HG03432 (cell line): ENCODE data around the gene F13A1.
A peak's percentile ranks its signal among the peaks of the same experiment; 100 is the strongest.

Experiments used
- ATAC-seq: cut with Tn5 transposase; IDR thresholded peaks from one replicate; pipeline ENCODE4 v1.9.1; 2021; ENCODE audit warnings: mild to moderate bottlenecking, moderate library complexity; ENCODE audit not compliant: unreplicated experiment

The F13A1 gene

GRCh38 chr6:6319952-6320811 lies at the start of gene F13A1:
F13A1 (minus strand) TSS chr6:6320662; CDS start chr6:6318664, 1,998 bp downstream.
- no peak for ATAC-seq

GRCh38 chr6:6368684-6369052 lies 48.2 kb upstream of the F13A1 start:
- ATAC-seq: no peak

- ATAC-seq: no peak
These were observed 47.7 kb upstream of the F13A1 start for GRCh38 chr6:6368040-6368683.

GRCh38 chr6:6366803-6367202 lies 46.3 kb upstream of the F13A1 start:
- ATAC-seq: no peak

- no peak for ATAC-seq
These were observed 44.8 kb upstream of the F13A1 start for GRCh38 chr6:6365242-6365641.

GRCh38 chr6:6362056-6362840 lies 41.8 kb upstream of the F13A1 start:
- no peak for ATAC-seq

GRCh38 chr6:6357530-6357929 lies 37.1 kb upstream of the F13A1 start:
- no peak for ATAC-seq

- ATAC-seq: no peak
These were observed 36.6 kb upstream of the F13A1 start for GRCh38 chr6:6357032-6357431.

- ATAC-seq: no peak
These were observed 32.3 kb upstream of the F13A1 start for GRCh38 chr6:6352772-6353171.

GRCh38 chr6:6351511-6352025 lies 31.1 kb upstream of the F13A1 start:
- ATAC-seq: no peak

GRCh38 chr6:6350696-6351095 lies 30.2 kb upstream of the F13A1 start:
- ATAC-seq: no peak

GRCh38 chr6:6348256-6348655 lies 27.8 kb upstream of the F13A1 start:
- ATAC-seq: no peak

GRCh38 chr6:6346427-6347023 lies 26.1 kb upstream of the F13A1 start:
- ATAC-seq: no peak

GRCh38 chr6:6333501-6333900 lies 13.0 kb upstream of the F13A1 start:
- no peak for ATAC-seq

GRCh38 chr6:6332811-6333244 lies 12.4 kb upstream of the F13A1 start:
- ATAC-seq: peak; percentile 44

GRCh38 chr6:6331946-6332601 lies 11.6 kb upstream of the F13A1 start:
- ATAC-seq: peak; percentile 58

- ATAC-seq: peak; percentile 75
These were observed 10.9 kb upstream of the F13A1 start for GRCh38 chr6:6331393-6331792.

GRCh38 chr6:6330407-6330806 lies 9.9 kb upstream of the F13A1 start:
- no peak for ATAC-seq

- ATAC-seq: no peak
These were observed 8.0 kb upstream of the F13A1 start for GRCh38 chr6:6328451-6328850.

GRCh38 chr6:6323352-6323751 lies 2.9 kb upstream of the F13A1 start:
- ATAC-seq: no peak
